NT2/D1 (cell line): Measurements from ENCODE around the gene KRTAP5-7.

ENCODE experiments used
- SUZ12 ChIP-seq: IDR thresholded peaks from 2 replicates; pipeline ENCODE4 v1.6.1; 2011; ENCODE audit not compliant: insufficient read length, insufficient read depth; ENCODE audit errors: extremely low read depth
- ZNF274 ChIP-seq: IDR thresholded peaks from 2 replicates; pipeline ENCODE4 v1.6.1; 2011; ENCODE audit warnings: mild to moderate bottlenecking, low read depth, low read length

- TF ChIP-seq ZNF274 (no peak), SUZ12 (no peak)
Observed at GRCh38 chr11:71557257-71557656, 30.2 kb downstream of the KRTAP5-7 start.
